K562 (cell line): ENCODE results near the gene ZNF652. TPM values are rescaled to one million over a fixed set of nuclear protein-coding genes. Genes with fewer than 3 reads are reported as not detected.

Source experiments
- CEBPZ ChIP-seq: fragments of 150-350 bp; IDR thresholded peaks from 2 replicates; pipeline ENCODE4 v1.6.1; 2014; ENCODE audit warnings: low read depth, mild to moderate bottlenecking, low read length, borderline replicate concordance
- JUN ChIP-seq, 2 experiments: sonication (generic) in 1 of 2; formaldehyde crosslinking in 1 of 2; IDR thresholded peaks; 2 replicates each; pipeline versions ENCODE4 v1.6.1 to v1.8.0; 2012 to 2022; ENCODE audit warnings: borderline replicate concordance in 2 of 2, mild to moderate bottlenecking in 2 of 2, improper control_type of control experiment in 1 of 2, low read depth in 1 of 2, low read length in 1 of 2, missing genetic modification reagents in 1 of 2
- MGA ChIP-seq: fragments of 450-650 bp; IDR thresholded peaks from 2 replicates; pipeline ENCODE4 v1.6.1; 2016; ENCODE audit warnings: mild to moderate bottlenecking, moderate library complexity
- PRMT5 ChIP-seq: sonication (generic); formaldehyde crosslinking; IDR thresholded peaks from 2 replicates; pipeline ENCODE4 v1.5.0; 2020; ENCODE audit warnings: missing genetic modification reagents
- RBM15 ChIP-seq: fragments of 200-400 bp; formaldehyde crosslinking; IDR thresholded peaks from 2 replicates; pipeline ENCODE4 v1.6.1; 2018; ENCODE audit warnings: mild to moderate bottlenecking, low read length, moderate library complexity; ENCODE audit not compliant: insufficient read depth
- SMAD4 ChIP-seq: fragments of 250-450 bp; sonication (Bioruptor Pico); conservative IDR thresholded peaks from 2 replicates; pipeline ENCODE4 v1.8.0; 2021; ENCODE audit warnings: inconsistent platforms, mild to moderate bottlenecking, moderate library complexity
- SUPT5H ChIP-seq: fragments of 450-650 bp; IDR thresholded peaks from 2 replicates; pipeline ENCODE4 v1.6.1; 2016
- ZFX ChIP-seq: sonication (generic); formaldehyde crosslinking; IDR thresholded peaks from 2 replicates; pipeline ENCODE4 v1.8.0; 2022; ENCODE audit warnings: mild to moderate bottlenecking, missing genetic modification reagents, moderate library complexity
- ZNF175 ChIP-seq: fragments of 200-800 bp; sonication (Bioruptor generic); IDR thresholded peaks from 2 replicates; pipeline ENCODE4 v1.6.1; 2016; ENCODE audit warnings: low read depth, mild to moderate bottlenecking, missing genetic modification characterization, missing compliant biosample characterization
- ZNF224 ChIP-seq: sonication (generic); formaldehyde crosslinking; IDR thresholded peaks from 2 replicates; pipeline ENCODE4 v1.8.0; 2022; ENCODE audit warnings: mild to moderate bottlenecking, missing genetic modification reagents
- polyA plus RNA-seq, 8 experiments: library from polyadenylated mRNA; depleted of rRNA in 4 of 8; stranded (reverse) in 5 of 8; unstranded in 3 of 8; fragments of >200 nt; fragmentation: Nextera tagmentation in 2 of 8; fragmentation: Illumina TruSeq in 1 of 8; extraction: Ambion mirVana in 2 of 8; extraction: Trizol in 1 of 8; gene quantifications; 2 replicates each; pipeline versions ENCODE4 v1.2.1 to v1.2.3, GENCODE V29; 2011 to 2014; ENCODE audit warnings: inconsistent platforms in 1 of 8, missing spikeins in 1 of 8
- total RNA-seq, 7 experiments: library from RNA; depleted of rRNA in 6 of 7; stranded (reverse); fragments of >200 nt in 6 of 7; fragmentation: Illumina TruSeq in 2 of 7; extraction: Trizol in 2 of 7; gene quantifications; 2 replicates each; pipeline versions ENCODE4 v1.2.1 to v1.2.3, GENCODE V29; 2011 to 2021; ENCODE audit warnings: low replicate concordance in 1 of 7

ZNF652 gene
- total and polyA plus RNA-seq, 9 of the 15 experiments (the other 6 are each of a cell fraction or from before 2014, with no cell fraction given) = 5.1 to 15.5 (median 7.8) TPM

GRCh38 chr17:49387498-49388289 is 25.6 kb upstream of the ZNF652 start (continued):
- no peak for TF ChIP-seq CEBPZ
- TF ChIP-seq ZNF175 (CRISPR knock-in tag) = no peak
- 0 out of 2 replicates have a peak, but pooled peaks have one; percentile 20 for TF ChIP-seq SMAD4 (CRISPR knock-in tag)
- peak; percentile 5; the same call in 1 of the 2 replicates for TF ChIP-seq JUN (IDR thresholded peaks at IDR 0.05; ENCODE audit: borderline replicate concordance, low read depth, low read length)
- no peak for TF ChIP-seq JUN (CRISPR knock-in tag; IDR thresholded peaks at IDR 0.05; ENCODE audit: borderline replicate concordance)
- no peak for TF ChIP-seq RBM15
- TF ChIP-seq PRMT5 (CRISPR knock-in tag) = no peak
- peak; percentile 30; the same call in 1 of the 2 replicates for TF ChIP-seq MGA
- TF ChIP-seq ZFX (CRISPR knock-in tag) = peak; percentile 61
- no peak for TF ChIP-seq SUPT5H
- TF ChIP-seq ZNF224 (CRISPR knock-in tag) = no peak
